OCI-LY3 (cell line): ENCODE data around the gene RASA1.

Experiments
- EZH2phosphoT487 ChIP-seq: fragments of 200-600 bp; shearing (Covaris generic); IDR thresholded peaks from 2 replicates; pipeline ENCODE4 v1.6.1; 2018; ENCODE audit warnings: antibody characterized with exemption, mixed run types, low read depth
- TF ChIP-seq, protein P1 (sequence below): fragments of 200-600, 300-600 bp; sonication (generic); IDR thresholded peaks from 2 replicates; pipeline ENCODE4 v1.5.1; 2014; ENCODE audit warnings: antibody characterized with exemption, low read length, low read depth

GRCh38 chr5:87233143-87233542, 34.5 kb upstream of the RASA1 start:
- TF ChIP-seq, protein P1, sequence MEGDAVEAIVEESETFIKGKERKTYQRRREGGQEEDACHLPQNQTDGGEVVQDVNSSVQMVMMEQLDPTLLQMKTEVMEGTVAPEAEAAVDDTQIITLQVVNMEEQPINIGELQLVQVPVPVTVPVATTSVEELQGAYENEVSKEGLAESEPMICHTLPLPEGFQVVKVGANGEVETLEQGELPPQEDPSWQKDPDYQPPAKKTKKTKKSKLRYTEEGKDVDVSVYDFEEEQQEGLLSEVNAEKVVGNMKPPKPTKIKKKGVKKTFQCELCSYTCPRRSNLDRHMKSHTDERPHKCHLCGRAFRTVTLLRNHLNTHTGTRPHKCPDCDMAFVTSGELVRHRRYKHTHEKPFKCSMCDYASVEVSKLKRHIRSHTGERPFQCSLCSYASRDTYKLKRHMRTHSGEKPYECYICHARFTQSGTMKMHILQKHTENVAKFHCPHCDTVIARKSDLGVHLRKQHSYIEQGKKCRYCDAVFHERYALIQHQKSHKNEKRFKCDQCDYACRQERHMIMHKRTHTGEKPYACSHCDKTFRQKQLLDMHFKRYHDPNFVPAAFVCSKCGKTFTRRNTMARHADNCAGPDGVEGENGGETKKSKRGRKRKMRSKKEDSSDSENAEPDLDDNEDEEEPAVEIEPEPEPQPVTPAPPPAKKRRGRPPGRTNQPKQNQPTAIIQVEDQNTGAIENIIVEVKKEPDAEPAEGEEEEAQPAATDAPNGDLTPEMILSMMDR, result no peak
- no peak for TF ChIP-seq EZH2phosphoT487
